SU-DHL-6 (cell line): Measurements from ENCODE around the gene RABGEF1.

Experiments
- H2AFZ ChIP-seq: fragments of 200-600 bp; sonication (generic); 2 replicates; pipeline ENCODE4 v1.6.1; 2014; ENCODE audit warnings: low read depth, mild to moderate bottlenecking, moderate library complexity, mixed read lengths, antibody characterized with exemption, low read length; ENCODE audit not compliant: severe bottlenecking
- H3F3A ChIP-seq: fragments of 200-600 bp; shearing (Covaris generic); 2 replicates; pipeline ENCODE4 v1.6.0; 2016; ENCODE audit warnings: antibody characterized with exemption, mild to moderate bottlenecking; ENCODE audit not compliant: insufficient read depth
- H3K27ac ChIP-seq: fragments of 200-600 bp; sonication (generic); 2 replicates; pipeline ENCODE4 v1.5.1; 2016; ENCODE audit warnings: low read depth, mild to moderate bottlenecking, low read length, moderate library complexity, mixed read lengths
- H3K27me3 ChIP-seq: fragments of 200-600 bp; sonication (generic), shearing (Covaris generic); 2 replicates; pipeline ENCODE4 v1.6.0; 2014; ENCODE audit warnings: mild to moderate bottlenecking, low read length
- H3K36me3 ChIP-seq: fragments of 200-600 bp; sonication (generic); 2 replicates; pipeline ENCODE4 v1.6.1; 2014; ENCODE audit warnings: mild to moderate bottlenecking, low read length, mixed read lengths
- H3K4me2 ChIP-seq: fragments of 300-600, 200-600 bp; shearing (Covaris generic), sonication (generic); 2 replicates; pipeline ENCODE4 v1.6.0; 2014; ENCODE audit warnings: low read length, low read depth, mild to moderate bottlenecking; ENCODE audit not compliant: poor library complexity, severe bottlenecking
- H3K4me3 ChIP-seq: fragments of 200-600 bp; sonication (generic); 2 replicates; pipeline ENCODE4 v1.5.1; 2014; ENCODE audit warnings: antibody characterized with exemption, low read length, mild to moderate bottlenecking, mixed read lengths; ENCODE audit not compliant: insufficient read depth, poor library complexity, severe bottlenecking
- H3K79me2 ChIP-seq: fragments of 200-600 bp; sonication (generic); 2 replicates; pipeline ENCODE4 v1.6.1; 2014; ENCODE audit warnings: mild to moderate bottlenecking, low read length, moderate library complexity; ENCODE audit not compliant: insufficient read depth
- H3K9ac ChIP-seq: fragments of 200-600 bp; sonication (generic); 2 replicates; pipeline ENCODE4 v1.7.0; 2014; ENCODE audit warnings: mild to moderate bottlenecking, low read length
- H3K9me2 ChIP-seq: fragments of 200-600 bp; sonication (generic); replicated peaks from 2 replicates; pipeline ENCODE4 v1.6.1; 2014; ENCODE audit warnings: low read length; ENCODE audit not compliant: insufficient read depth
- H3K9me3 ChIP-seq: fragments of 200-600 bp; sonication (generic); 2 replicates; pipeline ENCODE4 v1.6.1; 2014; ENCODE audit warnings: low read length, mixed read lengths; ENCODE audit not compliant: insufficient read depth
- H4K20me1 ChIP-seq: fragments of 200-600 bp; sonication (generic); 2 replicates; pipeline ENCODE4 v1.6.1; 2014; ENCODE audit warnings: low read depth, mild to moderate bottlenecking, antibody characterized with exemption, low read length, moderate library complexity, mixed read lengths
- EZH2phosphoT487 ChIP-seq: fragments of 200-600 bp; sonication (generic), shearing (Covaris generic); conservative IDR thresholded peaks from 2 replicates; pipeline ENCODE4 v1.6.1; 2018; ENCODE audit warnings: mild to moderate bottlenecking, antibody characterized with exemption, low read length, moderate library complexity, mixed read lengths
- TF ChIP-seq, protein P1 (sequence below): fragments of 200-600 bp; sonication (generic); IDR thresholded peaks from one replicate; pipeline ENCODE4 v1.5.1; 2017; ENCODE audit warnings: antibody characterized with exemption, mild to moderate bottlenecking, low read length, moderate library complexity; ENCODE audit not compliant: insufficient read depth, poor library complexity, severe bottlenecking

Gene RABGEF1

GRCh38 chr7:66790725-66791124, 50.2 kb downstream of the RABGEF1 start:
- Histone ChIP-seq H3K9me2 (no peaks in the 10 kb centered on the region), H3K27ac (no peak overlapping the region), H3K9ac (no peak overlapping the region), H3F3A (no peaks in the 10 kb centered on the region), H3K4me3 (no peak overlapping the region), H3K4me2 (no peak overlapping the region), H3K36me3 (peaks cover 6% of the 10 kb centered on the region; the same call in 1 of the 2 replicates), H4K20me1 (no peaks in the 10 kb centered on the region), H3K9me3 (no peaks in the 10 kb centered on the region), H3K27me3 (no peaks in the 10 kb centered on the region), H3K79me2 (no peaks in the 10 kb centered on the region), H2AFZ (no peak overlapping the region)
- TF ChIP-seq, protein P1, sequence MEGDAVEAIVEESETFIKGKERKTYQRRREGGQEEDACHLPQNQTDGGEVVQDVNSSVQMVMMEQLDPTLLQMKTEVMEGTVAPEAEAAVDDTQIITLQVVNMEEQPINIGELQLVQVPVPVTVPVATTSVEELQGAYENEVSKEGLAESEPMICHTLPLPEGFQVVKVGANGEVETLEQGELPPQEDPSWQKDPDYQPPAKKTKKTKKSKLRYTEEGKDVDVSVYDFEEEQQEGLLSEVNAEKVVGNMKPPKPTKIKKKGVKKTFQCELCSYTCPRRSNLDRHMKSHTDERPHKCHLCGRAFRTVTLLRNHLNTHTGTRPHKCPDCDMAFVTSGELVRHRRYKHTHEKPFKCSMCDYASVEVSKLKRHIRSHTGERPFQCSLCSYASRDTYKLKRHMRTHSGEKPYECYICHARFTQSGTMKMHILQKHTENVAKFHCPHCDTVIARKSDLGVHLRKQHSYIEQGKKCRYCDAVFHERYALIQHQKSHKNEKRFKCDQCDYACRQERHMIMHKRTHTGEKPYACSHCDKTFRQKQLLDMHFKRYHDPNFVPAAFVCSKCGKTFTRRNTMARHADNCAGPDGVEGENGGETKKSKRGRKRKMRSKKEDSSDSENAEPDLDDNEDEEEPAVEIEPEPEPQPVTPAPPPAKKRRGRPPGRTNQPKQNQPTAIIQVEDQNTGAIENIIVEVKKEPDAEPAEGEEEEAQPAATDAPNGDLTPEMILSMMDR, result no peak
- no peak for TF ChIP-seq EZH2phosphoT487

- H3K9me3 ChIP-seq, result no peaks in the 10 kb centered on the region
- no peaks in the 10 kb centered on the region for H3K9me2 ChIP-seq
- no peaks in the 10 kb centered on the region for H3F3A ChIP-seq
- no peaks in the 10 kb centered on the region for H3K27me3 ChIP-seq
- no peak for TF ChIP-seq EZH2phosphoT487
- TF ChIP-seq, protein P1, result no peak
- no peaks in the 10 kb centered on the region for H4K20me1 ChIP-seq
- peaks cover 15% of the 10 kb centered on the region; the same call in 1 of the 2 replicates for H3K36me3 ChIP-seq
- H3K27ac ChIP-seq, result no peak overlapping the region
- no peak overlapping the region for H3K4me2 ChIP-seq
- no peak overlapping the region for H2AFZ ChIP-seq
- no peak overlapping the region for H3K9ac ChIP-seq
- H3K79me2 ChIP-seq, result no peaks in the 10 kb centered on the region
- H3K4me3 ChIP-seq, result no peak overlapping the region
Observed at GRCh38 chr7:66800591-66800990, 60.1 kb downstream of the RABGEF1 start.

- Histone ChIP-seq H4K20me1 (no peaks in the 10 kb centered on the region), H3K9me3 (no peaks in the 10 kb centered on the region), H3K79me2 (no peaks in the 10 kb centered on the region), H3K9ac (no peak overlapping the region), H2AFZ (no peak overlapping the region), H3K27me3 (no peaks in the 10 kb centered on the region), H3K27ac (no peak overlapping the region), H3K4me2 (no peak overlapping the region), H3K9me2 (no peaks in the 10 kb centered on the region), H3F3A (no peaks in the 10 kb centered on the region), H3K36me3 (peaks cover 17% of the 10 kb centered on the region; the same call in 1 of the 2 replicates), H3K4me3 (no peak overlapping the region)
- TF ChIP-seq, protein P1, result no peak
- no peak for TF ChIP-seq EZH2phosphoT487
Observed at GRCh38 chr7:66804001-66804400, 63.5 kb downstream of the RABGEF1 start.
